ENCODE results near the gene PLP2. TPM values are rescaled to one million over a fixed set of nuclear protein-coding genes. Genes with fewer than 3 reads are reported as not detected.

The PLP2 gene
- total and polyA plus RNA-seq, 7 donors, result 17.8 to 320 (median 77.7) TPM

DNA sequence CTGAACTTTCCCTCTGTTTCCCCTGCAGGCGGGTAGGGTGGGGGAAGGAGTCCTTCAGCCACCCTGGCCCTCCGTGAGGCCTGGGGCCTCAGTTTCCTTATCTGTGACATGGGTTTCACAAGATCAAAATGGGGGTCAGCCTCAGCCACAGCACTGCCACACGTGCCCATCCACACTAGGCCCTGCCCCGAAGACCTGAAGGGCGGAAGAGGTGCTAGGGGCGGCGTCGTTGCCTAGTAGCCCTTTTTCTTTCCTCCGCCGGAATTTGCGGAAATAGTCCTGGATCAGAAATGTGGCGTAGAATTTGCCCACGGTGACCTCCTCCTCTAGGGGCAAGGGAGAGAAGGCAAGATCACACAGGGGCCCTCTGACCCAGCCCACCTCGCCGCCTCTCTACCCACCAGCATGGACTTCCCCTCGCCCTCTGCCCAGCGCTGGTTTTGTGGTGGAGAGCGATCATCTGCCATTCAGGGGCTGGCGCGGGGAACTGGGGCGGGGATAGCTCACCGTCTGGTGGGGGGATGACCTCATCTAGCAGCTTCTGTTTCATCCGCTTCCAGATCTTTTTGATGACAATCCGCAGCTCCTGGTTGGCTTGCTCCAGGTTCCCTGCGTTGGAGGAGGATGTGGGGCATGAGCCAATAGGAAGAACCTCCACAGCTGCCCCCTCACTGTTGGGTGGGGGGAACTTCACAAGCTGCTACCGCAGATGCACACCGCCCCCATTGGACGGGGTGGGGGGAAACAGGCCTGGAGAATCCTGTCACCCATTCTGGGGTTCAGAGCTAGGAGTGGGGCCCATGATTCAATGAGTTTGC, 37.9 kb downstream of the PLP2 start:
- TF ChIP-seq, protein P1, sequence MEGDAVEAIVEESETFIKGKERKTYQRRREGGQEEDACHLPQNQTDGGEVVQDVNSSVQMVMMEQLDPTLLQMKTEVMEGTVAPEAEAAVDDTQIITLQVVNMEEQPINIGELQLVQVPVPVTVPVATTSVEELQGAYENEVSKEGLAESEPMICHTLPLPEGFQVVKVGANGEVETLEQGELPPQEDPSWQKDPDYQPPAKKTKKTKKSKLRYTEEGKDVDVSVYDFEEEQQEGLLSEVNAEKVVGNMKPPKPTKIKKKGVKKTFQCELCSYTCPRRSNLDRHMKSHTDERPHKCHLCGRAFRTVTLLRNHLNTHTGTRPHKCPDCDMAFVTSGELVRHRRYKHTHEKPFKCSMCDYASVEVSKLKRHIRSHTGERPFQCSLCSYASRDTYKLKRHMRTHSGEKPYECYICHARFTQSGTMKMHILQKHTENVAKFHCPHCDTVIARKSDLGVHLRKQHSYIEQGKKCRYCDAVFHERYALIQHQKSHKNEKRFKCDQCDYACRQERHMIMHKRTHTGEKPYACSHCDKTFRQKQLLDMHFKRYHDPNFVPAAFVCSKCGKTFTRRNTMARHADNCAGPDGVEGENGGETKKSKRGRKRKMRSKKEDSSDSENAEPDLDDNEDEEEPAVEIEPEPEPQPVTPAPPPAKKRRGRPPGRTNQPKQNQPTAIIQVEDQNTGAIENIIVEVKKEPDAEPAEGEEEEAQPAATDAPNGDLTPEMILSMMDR (IDR thresholded peaks at IDR 0.05), result no peak
- ATAC-seq, result no peak
- Histone ChIP-seq H3K36me3 (ENCODE audit: insufficient read depth in 1 of 2, low read depth in 1 of 2) (no peaks in the 10 kb centered on the region), H3K27me3 (ENCODE audit: insufficient read depth in 3 of 3, low read length in 2 of 3) (peaks cover 0 to 19% (median 0%) of the 10 kb centered on the region in 3 donors), H3K27ac (no peak overlapping the region), H3K4me1 (no peaks in the 10 kb centered on the region), H3K9me3 (no peaks in the 10 kb centered on the region), H3K4me3 (no peak overlapping the region)
- no peak for DNase-seq
- intact Hi-C loops (cut with DNase I), result no loop called here
- 21 to 49% (median 31%) methylated on average over 20 to 28 of the region's 28 CpGs for WGBS, 3 donors

DNA sequence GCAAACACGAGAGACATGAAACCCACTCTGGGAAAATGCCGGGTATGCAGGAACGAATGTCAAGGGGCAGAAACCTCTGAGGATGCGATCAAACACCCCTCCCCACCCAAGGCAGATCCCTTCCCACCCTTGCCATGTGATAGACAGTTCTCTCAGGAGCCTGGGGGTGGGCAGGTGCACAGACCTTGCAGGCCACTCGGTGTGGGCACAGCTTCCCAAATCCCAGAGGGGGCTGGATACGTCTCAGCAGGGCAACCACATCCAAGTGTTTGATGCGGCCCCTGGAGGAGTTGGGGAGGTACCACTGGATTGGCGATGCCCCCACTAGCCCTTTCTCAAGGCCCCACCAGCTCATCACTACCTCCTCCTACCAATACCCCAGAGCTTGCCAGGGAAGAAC, 38.7 kb downstream of the PLP2 start:
- TF ChIP-seq, protein P1 (IDR thresholded peaks at IDR 0.05), result no peak
- 53 to 70% (median 60%) methylated on average over 7 to 8 of the region's 8 CpGs for WGBS, 3 donors
- peaks cover 0 to 19% (median 0%) of the 10 kb centered on the region in 3 donors for H3K27me3 ChIP-seq (ENCODE audit: insufficient read depth in 3 of 3, low read length in 2 of 3)
- no peak overlapping the region for H3K27ac ChIP-seq
- DNase-seq (no peak), ATAC-seq (no peak)
- intact Hi-C loops (cut with DNase I), result no loop called here
- no peaks in the 10 kb centered on the region for H3K9me3 ChIP-seq
- no peak overlapping the region for H3K4me3 ChIP-seq
- no peaks in the 10 kb centered on the region for H3K4me1 ChIP-seq
- H3K36me3 ChIP-seq (ENCODE audit: insufficient read depth in 1 of 2, low read depth in 1 of 2), result no peaks in the 10 kb centered on the region

DNA sequence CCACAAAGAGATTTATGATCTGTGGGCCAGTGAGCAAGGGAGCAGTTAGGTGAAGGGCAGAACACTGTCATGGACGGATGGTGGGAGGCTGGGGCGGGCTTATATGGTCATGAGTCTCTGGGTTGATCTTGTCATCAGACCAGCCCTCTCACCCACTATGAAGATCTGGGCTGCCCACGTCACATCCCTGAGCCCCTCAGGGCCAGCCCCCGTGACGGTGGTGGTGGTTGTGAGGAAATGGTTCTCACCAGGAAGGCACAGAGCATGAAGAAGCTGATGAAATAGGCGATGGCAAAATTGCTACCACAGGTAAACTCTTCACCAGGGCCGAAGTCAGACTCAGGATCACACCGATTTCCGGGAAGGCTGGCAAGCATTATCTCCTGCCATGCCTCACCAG, 39.4 kb downstream of the PLP2 start:
- Histone ChIP-seq H3K27me3 (ENCODE audit: insufficient read depth in 3 of 3, low read length in 2 of 3) (peaks cover 0 to 19% (median 0%) of the 10 kb centered on the region in 3 donors), H3K27ac (no peak overlapping the region), H3K4me1 (no peaks in the 10 kb centered on the region), H3K4me3 (no peak overlapping the region), H3K9me3 (no peaks in the 10 kb centered on the region), H3K36me3 (ENCODE audit: insufficient read depth in 1 of 2, low read depth in 1 of 2) (no peaks in the 10 kb centered on the region)
- 77 to 82% (median 81%) methylated on average over 6 to 9 of the region's 9 CpGs for WGBS, 3 donors
- TF ChIP-seq, protein P1 (IDR thresholded peaks at IDR 0.05), result no peak
- DNase-seq, result no peak
- no peak for ATAC-seq
- intact Hi-C loops (cut with DNase I), result no loop called here

DNA sequence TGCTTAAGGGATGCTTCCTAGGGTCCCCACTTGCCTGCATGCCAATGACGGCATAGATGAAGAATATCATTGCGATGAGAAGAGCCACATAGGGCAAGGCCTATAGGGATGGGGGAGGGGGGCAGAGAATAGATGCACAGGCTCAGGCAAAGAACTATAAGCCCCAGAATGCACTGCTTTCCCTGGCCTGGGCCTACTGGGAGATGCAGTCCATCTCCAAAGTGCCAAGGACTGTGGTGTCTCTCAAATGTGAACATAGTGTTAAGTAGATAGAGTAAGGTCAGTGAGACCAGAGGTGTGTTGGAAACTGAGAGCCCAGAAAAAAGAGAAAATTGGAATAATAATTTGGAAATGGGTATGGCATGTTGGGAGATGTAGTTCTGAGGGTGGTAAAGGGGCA, 40.5 kb downstream of the PLP2 start:
- Histone ChIP-seq H3K27me3 (ENCODE audit: insufficient read depth in 3 of 3, low read length in 2 of 3) (peaks cover 0 to 13% (median 0%) of the 10 kb centered on the region in 3 donors), H3K9me3 (no peaks in the 10 kb centered on the region), H3K4me3 (no peak overlapping the region), H3K36me3 (ENCODE audit: insufficient read depth in 1 of 2, low read depth in 1 of 2) (no peaks in the 10 kb centered on the region), H3K27ac (no peak overlapping the region), H3K4me1 (no peaks in the 10 kb centered on the region)
- intact Hi-C loops (cut with DNase I), result no loop called here
- ATAC-seq, result no peak
- WGBS, 3 donors, result 73 to 100% (median 84%) methylated on average over 1 to 2 of the region's 2 CpGs
- TF ChIP-seq, protein P1 (IDR thresholded peaks at IDR 0.05), result no peak
- no peak for DNase-seq
